ENCODE results near the gene GID8.

- TF ChIP-seq EZH2 (IDR thresholded peaks at IDR 0.05; ENCODE audit: borderline replicate concordance, low read depth, low read length, poor library complexity, severe bottlenecking) (no peak), CTCF (conservative IDR thresholded peaks at IDR 0.05; ENCODE audit: low read depth, low read length) (no peak)
Observed at GRCh38 chr20:62889871-62890270, 48.1 kb upstream of the GID8 start.

All from A673 (cell line).